Neutrophil (primary cell): ENCODE results near the gene STUM.

Source experiments
- H3K27ac ChIP-seq: fragments of 200-600 bp; sonication (generic); 2 replicates; pipeline ENCODE4 v1.5.1; 2016; ENCODE audit warnings: mild to moderate bottlenecking, moderate library complexity
- H3K27me3 ChIP-seq: fragments of 200-600 bp; sonication (generic); 2 replicates; pipeline ENCODE4 v1.6.0; 2016; ENCODE audit warnings: mild to moderate bottlenecking
- H3K36me3 ChIP-seq: fragments of 200-600 bp; sonication (generic); 2 replicates; pipeline ENCODE4 v1.5.1; 2017
- H3K4me1 ChIP-seq, 2 experiments: fragments of 200-600 bp in 1 of 2; sonication (generic) in 1 of 2; 1 replicate in 1 of 2; 2 replicates in 1 of 2; pipeline versions ENCODE4 v1.5.1 to v1.6.1; 2013 to 2016; ENCODE audit warnings: low read depth in 1 of 2, low read length in 1 of 2, mild to moderate bottlenecking in 1 of 2, moderate library complexity in 1 of 2; ENCODE audit not compliant: control insufficient read depth in 1 of 2, insufficient read depth in 1 of 2
- H3K4me3 ChIP-seq, 2 experiments: fragments of 200-600 bp in 1 of 2; sonication (generic) in 1 of 2; 1 replicate in 1 of 2; 2 replicates in 1 of 2; pipeline ENCODE4 v1.5.1; 2013 to 2016; ENCODE audit warnings: low read depth in 1 of 2, low read length in 1 of 2, mild to moderate bottlenecking in 1 of 2, moderate library complexity in 1 of 2
- H3K9me3 ChIP-seq: fragments of 200-600 bp; sonication (generic); 2 replicates; pipeline ENCODE4 v1.5.1; 2016
- TF ChIP-seq, protein P1 (sequence below): fragments of 200-600 bp; sonication (generic); IDR thresholded peaks from 2 replicates; pipeline ENCODE4 v1.5.1; 2016; ENCODE audit warnings: antibody characterized with exemption

The STUM gene

DNA sequence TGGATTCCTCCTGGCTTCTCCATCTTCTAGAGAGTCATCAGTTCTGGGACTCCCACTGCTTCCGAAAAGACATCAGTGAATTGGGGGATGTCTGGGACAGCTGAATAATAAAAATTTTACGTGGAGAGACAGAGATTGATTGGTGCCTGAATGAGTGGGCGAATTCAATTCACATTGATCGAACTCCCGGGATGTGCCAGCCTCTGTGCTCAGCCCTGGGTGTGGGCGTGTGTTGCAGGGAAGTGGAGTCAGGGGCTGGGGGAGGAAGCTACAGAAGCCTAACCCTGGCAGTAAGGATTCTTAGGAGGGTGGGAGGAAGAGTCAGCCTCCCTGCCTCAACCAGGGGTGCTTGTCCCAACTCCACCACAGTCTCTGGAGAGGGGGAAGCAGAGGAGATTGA is 18.0 kb upstream of the STUM start:
- Histone ChIP-seq H3K9me3 (no peaks in the 10 kb centered on the region), H3K36me3 (no peaks in the 10 kb centered on the region), H3K27me3 (no peaks in the 10 kb centered on the region), H3K27ac (no peak overlapping the region), H3K4me1 (no peaks in the 10 kb centered on the region), H3K4me3 (no peak overlapping the region)
- TF ChIP-seq, protein P1, sequence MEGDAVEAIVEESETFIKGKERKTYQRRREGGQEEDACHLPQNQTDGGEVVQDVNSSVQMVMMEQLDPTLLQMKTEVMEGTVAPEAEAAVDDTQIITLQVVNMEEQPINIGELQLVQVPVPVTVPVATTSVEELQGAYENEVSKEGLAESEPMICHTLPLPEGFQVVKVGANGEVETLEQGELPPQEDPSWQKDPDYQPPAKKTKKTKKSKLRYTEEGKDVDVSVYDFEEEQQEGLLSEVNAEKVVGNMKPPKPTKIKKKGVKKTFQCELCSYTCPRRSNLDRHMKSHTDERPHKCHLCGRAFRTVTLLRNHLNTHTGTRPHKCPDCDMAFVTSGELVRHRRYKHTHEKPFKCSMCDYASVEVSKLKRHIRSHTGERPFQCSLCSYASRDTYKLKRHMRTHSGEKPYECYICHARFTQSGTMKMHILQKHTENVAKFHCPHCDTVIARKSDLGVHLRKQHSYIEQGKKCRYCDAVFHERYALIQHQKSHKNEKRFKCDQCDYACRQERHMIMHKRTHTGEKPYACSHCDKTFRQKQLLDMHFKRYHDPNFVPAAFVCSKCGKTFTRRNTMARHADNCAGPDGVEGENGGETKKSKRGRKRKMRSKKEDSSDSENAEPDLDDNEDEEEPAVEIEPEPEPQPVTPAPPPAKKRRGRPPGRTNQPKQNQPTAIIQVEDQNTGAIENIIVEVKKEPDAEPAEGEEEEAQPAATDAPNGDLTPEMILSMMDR, result no peak

DNA sequence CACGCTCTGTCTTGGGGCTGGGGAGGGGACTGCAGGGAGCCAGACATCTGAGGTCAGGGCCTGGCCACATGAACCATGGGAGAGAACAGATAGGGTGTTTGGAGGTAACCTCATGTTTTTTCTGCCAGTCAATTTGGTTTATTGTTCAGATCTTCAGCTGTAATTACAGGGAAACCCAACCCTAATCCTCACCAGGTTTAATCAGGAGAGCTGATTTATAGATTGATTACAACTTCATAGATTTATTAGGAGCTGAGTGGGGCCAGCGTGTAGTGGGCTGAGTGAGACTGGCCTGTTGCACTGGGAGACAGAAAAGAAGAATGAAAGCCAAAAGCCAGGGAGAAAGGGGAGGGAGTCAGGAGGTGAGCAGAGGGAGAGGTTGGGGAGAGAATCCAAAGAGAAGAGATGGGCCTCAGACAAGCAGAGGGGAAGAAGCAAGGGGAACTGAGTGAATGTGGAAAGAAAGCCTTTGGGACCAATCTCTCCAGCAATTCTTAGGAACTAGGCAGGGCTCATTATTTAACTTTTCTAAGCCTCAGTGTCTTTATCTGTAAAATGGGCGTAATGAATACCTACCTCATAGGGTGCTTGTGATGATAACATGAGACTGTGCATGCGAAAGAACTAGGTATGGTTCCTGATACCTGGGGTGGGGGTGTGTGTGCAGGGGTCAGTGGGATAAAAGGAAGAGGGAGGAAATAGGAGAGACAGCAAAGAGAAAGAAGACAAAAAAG is 17.0 kb upstream of the STUM start:
- H3K27ac ChIP-seq, result no peak overlapping the region
- no peak overlapping the region for H3K4me3 ChIP-seq
- no peaks in the 10 kb centered on the region for H3K36me3 ChIP-seq
- TF ChIP-seq, protein P1, result no peak
- no peaks in the 10 kb centered on the region for H3K4me1 ChIP-seq
- no peaks in the 10 kb centered on the region for H3K9me3 ChIP-seq
- H3K27me3 ChIP-seq, result no peaks in the 10 kb centered on the region

DNA sequence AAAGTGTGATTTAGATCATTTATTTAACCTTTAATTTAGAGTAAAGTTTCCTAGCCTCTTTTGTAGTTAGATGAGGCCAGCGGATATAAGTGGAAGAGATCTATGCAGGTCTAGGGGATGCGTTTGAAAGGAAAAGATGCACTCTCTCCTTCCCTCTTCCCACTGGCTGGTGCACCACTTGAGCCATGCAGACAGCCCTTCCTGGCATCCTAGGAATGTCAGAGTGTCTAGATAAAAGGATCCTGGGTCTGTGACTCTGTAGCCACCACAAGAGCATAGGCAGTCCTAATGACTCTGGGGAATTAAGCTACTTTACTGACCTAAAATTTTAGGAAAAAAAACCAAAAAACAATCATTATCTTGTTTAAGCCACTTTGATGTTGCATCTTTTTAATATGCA is 16.0 kb upstream of the STUM start:
- Histone ChIP-seq H3K36me3 (no peaks in the 10 kb centered on the region), H3K4me1 (no peaks in the 10 kb centered on the region), H3K27ac (no peak overlapping the region), H3K9me3 (no peaks in the 10 kb centered on the region), H3K27me3 (peaks cover under 1% of the 10 kb centered on the region), H3K4me3 (no peak overlapping the region)
- TF ChIP-seq, protein P1, result no peak

DNA sequence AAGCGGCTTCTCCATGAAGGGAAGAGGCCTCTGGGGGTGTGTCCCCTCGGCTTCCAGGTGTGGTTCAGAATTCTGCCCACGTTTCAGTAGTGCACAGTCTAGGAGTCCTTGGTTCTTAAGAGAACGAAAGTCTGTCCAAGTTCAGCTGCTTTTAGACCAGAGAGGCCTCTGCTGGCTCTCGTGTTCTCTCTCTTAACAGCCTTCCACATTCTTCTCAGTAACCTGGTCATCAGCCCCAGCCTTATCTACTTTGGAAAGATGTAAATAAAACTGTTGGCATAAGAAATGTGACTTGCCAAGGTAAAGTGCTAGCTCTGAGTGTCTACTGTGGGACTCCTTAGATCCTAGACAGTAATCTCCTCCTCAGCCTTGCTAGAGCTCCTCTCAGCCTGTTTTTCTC is 15.3 kb upstream of the STUM start:
- no peaks in the 10 kb centered on the region for H3K36me3 ChIP-seq
- H3K9me3 ChIP-seq, result no peaks in the 10 kb centered on the region
- H3K27ac ChIP-seq, result no peak overlapping the region
- H3K4me3 ChIP-seq, result no peak overlapping the region
- TF ChIP-seq, protein P1, result no peak
- H3K27me3 ChIP-seq, result peaks cover 6% of the 10 kb centered on the region
- no peaks in the 10 kb centered on the region for H3K4me1 ChIP-seq

DNA sequence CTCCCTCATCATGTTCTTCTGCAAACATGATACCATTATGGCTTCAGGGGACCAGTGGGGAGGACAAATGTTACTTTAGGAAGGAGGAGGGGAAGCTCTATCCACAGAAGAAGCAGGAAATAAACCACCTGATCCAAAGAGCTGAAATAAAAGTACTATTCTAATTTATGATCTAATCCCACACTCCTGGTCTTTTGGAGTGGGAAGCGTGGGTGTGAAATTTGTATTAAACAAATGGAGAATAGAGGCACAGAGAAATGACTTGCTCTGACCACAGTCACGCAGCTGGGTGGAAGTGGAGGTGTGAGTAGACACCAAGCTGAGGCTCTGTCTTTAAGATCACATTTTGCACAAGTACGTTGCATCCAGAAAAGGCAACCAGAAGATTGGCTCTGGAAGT is 14.5 kb upstream of the STUM start:
- H3K27me3 ChIP-seq, result peaks cover 6% of the 10 kb centered on the region
- no peak overlapping the region for H3K4me3 ChIP-seq
- H3K27ac ChIP-seq, result no peak overlapping the region
- H3K9me3 ChIP-seq, result no peaks in the 10 kb centered on the region
- H3K4me1 ChIP-seq, result no peaks in the 10 kb centered on the region
- TF ChIP-seq, protein P1, result no peak
- no peaks in the 10 kb centered on the region for H3K36me3 ChIP-seq
